Muscle of leg (tissue), 11 donors: ENCODE data around the gene RIOX2. TPM values are rescaled to one million over a fixed set of nuclear protein-coding genes. Genes with fewer than 3 reads are reported as not detected.

Experiments
- DNase-seq: peaks from one replicate; pipeline ENCODE4 v3.0.0; 2013
- H3K27ac ChIP-seq: one replicate; pipeline ENCODE4 v1.5.1; 2013; ENCODE audit warnings: mild to moderate bottlenecking, low read length, control low read depth
- H3K27me3 ChIP-seq: one replicate; pipeline ENCODE4 v1.6.1; 2013; ENCODE audit warnings: low read length; ENCODE audit not compliant: control insufficient read depth, insufficient read depth
- H3K36me3 ChIP-seq: one replicate; pipeline ENCODE4 v1.6.1; 2013; ENCODE audit warnings: low read length; ENCODE audit not compliant: control insufficient read depth, insufficient read depth
- H3K4me1 ChIP-seq: one replicate; pipeline ENCODE4 v1.6.1; 2013; ENCODE audit warnings: low read length; ENCODE audit not compliant: control insufficient read depth, insufficient read depth
- H3K4me3 ChIP-seq: one replicate; pipeline ENCODE4 v1.5.1; 2013; ENCODE audit warnings: low read length, control low read depth
- H3K9me3 ChIP-seq: replicated peaks from 2 replicates; pipeline ENCODE4 v1.6.1; 2013; ENCODE audit warnings: low read depth, low read length; ENCODE audit not compliant: control insufficient read depth
- WGBS: methylation state at CpG from one replicate; pipeline ENCODE4 v1.1.5; 2013; ENCODE audit warnings: missing lambda C conversion rate; ENCODE audit not compliant: insufficient coverage; 5-methylcytosine and 5-hydroxymethylcytosine counted together
- polyA plus RNA-seq, 8 donors: library from polyadenylated mRNA; unstranded; fragments of 120-200 nt; gene quantifications; one replicate each; pipeline versions ENCODE4 v1.2.1 to v1.2.3, GENCODE V29; 2013; ENCODE audit warnings: inconsistent platforms in 1 of 8, low replicate concordance in 1 of 8; ENCODE audit not compliant: insufficient read length in 8 of 8, insufficient read depth in 1 of 8
- total RNA-seq: library from RNA; stranded (reverse); fragments of 120-200 nt; gene quantifications from one replicate; pipeline ENCODE4 v1.2.4, GENCODE V29; 2013

The RIOX2 gene
- total and polyA plus RNA-seq, 9 donors: 34.6 to 44.7 (median 38.6) TPM

GRCh38 chr3:97899331-97899730, 72.9 kb downstream of the RIOX2 start:
- Histone ChIP-seq H3K9me3 (no peaks in the 10 kb centered on the region), H3K27ac (no peak overlapping the region), H3K4me1 (no peaks in the 10 kb centered on the region), H3K27me3 (no peaks in the 10 kb centered on the region), H3K36me3 (peaks cover 10% of the 10 kb centered on the region), H3K4me3 (no peak overlapping the region)
- no peak for DNase-seq

- Histone ChIP-seq H3K9me3 (no peaks in the 10 kb centered on the region), H3K27me3 (no peaks in the 10 kb centered on the region), H3K36me3 (peaks cover 15% of the 10 kb centered on the region), H3K4me3 (no peak overlapping the region), H3K27ac (no peak overlapping the region), H3K4me1 (no peaks in the 10 kb centered on the region)
- DNase-seq: no peak
- 88% methylated on average over 1 of the region's 3 CpGs for WGBS
Measured at GRCh38 chr3:97896547-97896946, 75.7 kb downstream of the RIOX2 start.

GRCh38 chr3:97896129-97896528, 76.1 kb downstream of the RIOX2 start:
- H3K4me1 ChIP-seq: no peaks in the 10 kb centered on the region
- H3K27me3 ChIP-seq: no peaks in the 10 kb centered on the region
- no peak for DNase-seq
- peaks cover 15% of the 10 kb centered on the region for H3K36me3 ChIP-seq
- no peak overlapping the region for H3K27ac ChIP-seq
- H3K9me3 ChIP-seq: no peaks in the 10 kb centered on the region
- H3K4me3 ChIP-seq: no peak overlapping the region
- no CpG with 5 or more reads among the region's 1 CpG for WGBS

- Histone ChIP-seq H3K4me1 (no peaks in the 10 kb centered on the region), H3K27me3 (no peaks in the 10 kb centered on the region), H3K9me3 (no peaks in the 10 kb centered on the region), H3K27ac (no peak overlapping the region), H3K36me3 (peaks cover 15% of the 10 kb centered on the region), H3K4me3 (no peak overlapping the region)
- no CpG with 5 or more reads among the region's 3 CpGs for WGBS
- no peak for DNase-seq
Measured at GRCh38 chr3:97895216-97895615, 77.0 kb downstream of the RIOX2 start.

GRCh38 chr3:97892852-97893251, 79.4 kb downstream of the RIOX2 start:
- no peak for DNase-seq
- Histone ChIP-seq H3K27ac (no peak overlapping the region), H3K36me3 (peaks cover 21% of the 10 kb centered on the region), H3K27me3 (no peaks in the 10 kb centered on the region), H3K9me3 (no peaks in the 10 kb centered on the region), H3K4me3 (no peak overlapping the region), H3K4me1 (no peaks in the 10 kb centered on the region)
- no CpG with 5 or more reads among the region's 1 CpG for whole genome bisulfite sequencing

Other genes starting within 250 kb of the RIOX2 start
- gene ARL6, start 207.7 kb downstream of the RIOX2 start, total RNA-seq: 5.7 TPM
- gene ARL6, start 207.7 kb downstream of the RIOX2 start, polyA plus RNA-seq: 1 to 10 TPM; 4.5 to 9.0 (median 5.8) TPM
- gene CRYBG3, start 150.4 kb downstream of the RIOX2 start, total RNA-seq: 37.2 TPM
- 10 to 100 TPM; 18.3 to 28.5 (median 22.2) TPM for gene CRYBG3, start 150.4 kb downstream of the RIOX2 start, polyA plus RNA-seq
- not detected for gene GABRR3, start 62.9 kb upstream of the RIOX2 start, total RNA-seq
- not detected for gene GABRR3, start 62.9 kb upstream of the RIOX2 start, polyA plus RNA-seq
- not detected for gene OR5AC2, start 114.7 kb upstream of the RIOX2 start, total RNA-seq
- gene OR5AC2, start 114.7 kb upstream of the RIOX2 start, polyA plus RNA-seq: not detected
- not detected for gene OR5H1, start 158.3 kb upstream of the RIOX2 start, total RNA-seq
- under 1 TPM in 2 of 8 donors, not detected in 6; 0.01 to 0.05 TPM for gene OR5H1, start 158.3 kb upstream of the RIOX2 start, polyA plus RNA-seq
- not detected for gene OR5H14, start 175.0 kb upstream of the RIOX2 start, total RNA-seq
- gene OR5H14, start 175.0 kb upstream of the RIOX2 start, polyA plus RNA-seq: under 1 TPM in 1 of 8 donors, not detected in 7; 0.03 TPM
- gene OR5H15, start 194.3 kb upstream of the RIOX2 start, total RNA-seq: not detected
- not detected for gene OR5H15, start 194.3 kb upstream of the RIOX2 start, polyA plus RNA-seq